ENCODE measurements around the gene GPS2.
"Not testable (repeated sequence)": the region's sequence is repeated elsewhere in the genome, so short reads cannot be mapped to it uniquely, and the experiment has no call there.

The GPS2 gene

DNA sequence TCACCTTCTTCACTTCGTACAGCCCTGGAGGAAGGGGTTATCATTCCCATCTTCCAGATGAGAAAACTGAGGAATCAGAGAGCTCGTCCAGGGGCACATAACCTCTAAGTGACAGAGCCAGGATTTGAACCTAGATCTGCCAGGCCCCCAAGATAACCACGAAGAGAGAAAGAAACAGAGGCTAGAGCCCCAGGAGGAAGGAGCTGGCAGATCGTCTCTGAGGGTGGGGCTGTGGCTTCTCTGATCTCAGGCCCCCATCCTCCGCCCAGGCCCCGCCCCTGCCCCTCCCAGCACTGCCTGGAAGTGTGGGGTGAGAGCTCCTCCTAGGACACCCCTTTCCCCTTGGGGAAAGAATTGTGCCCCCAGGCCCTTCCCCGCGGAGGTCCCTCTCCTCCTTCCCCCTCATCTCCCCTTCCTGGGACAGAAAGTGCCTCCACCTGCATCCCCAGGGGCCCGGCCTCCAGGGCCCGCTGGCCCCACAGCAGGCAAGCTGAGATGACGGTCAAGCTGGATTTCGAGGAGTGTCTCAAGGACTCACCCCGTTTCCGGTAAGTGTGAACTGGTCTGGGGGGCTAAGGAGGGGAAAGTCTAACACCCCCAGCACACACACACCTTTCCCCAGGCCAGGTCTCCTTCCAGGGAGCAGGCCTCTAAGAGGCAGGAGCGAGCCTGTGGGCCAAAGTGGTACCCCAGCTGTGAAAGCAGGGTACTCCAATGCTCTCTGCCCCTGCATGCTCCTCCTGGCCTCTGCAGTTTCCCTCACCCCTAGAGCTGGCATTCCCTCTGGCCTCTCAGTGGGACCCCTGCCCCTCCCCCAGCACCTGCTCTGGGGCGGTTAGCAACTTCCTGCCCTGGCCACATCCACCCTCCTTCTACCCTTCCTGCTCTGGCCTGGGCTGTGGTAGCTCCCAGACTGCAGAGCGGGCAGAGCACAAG, 21.3 kb upstream of the GPS2 start, which contains the start of gene ACAP1:
TSS of gene ACAP1 (plus strand) at position 290 of the 936 bp plus-strand sequence. CDS start at position 496, 206 bp downstream.
- DNase-seq = no peak

DNA sequence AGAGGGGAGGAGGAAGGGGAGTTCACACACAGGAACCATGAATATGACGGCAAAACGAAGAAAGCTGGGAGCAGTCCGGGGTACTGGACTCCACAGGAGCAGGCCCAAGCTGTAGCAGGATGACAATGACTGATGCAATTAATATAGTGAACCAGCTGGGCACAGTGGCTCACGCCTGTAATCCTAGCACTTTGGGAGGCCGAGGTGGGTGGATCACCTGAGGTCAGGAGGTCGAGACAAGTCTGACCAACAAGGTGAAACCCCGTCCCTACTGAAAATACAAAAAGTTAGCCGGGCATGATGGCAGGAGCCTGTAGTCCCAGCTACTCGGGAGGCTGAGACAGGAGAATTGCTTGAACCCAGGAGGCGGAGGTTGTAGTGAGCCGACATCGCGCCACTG, 20.6 kb upstream of the GPS2 start:
- not testable (repeated sequence) for DNase-seq

DNA sequence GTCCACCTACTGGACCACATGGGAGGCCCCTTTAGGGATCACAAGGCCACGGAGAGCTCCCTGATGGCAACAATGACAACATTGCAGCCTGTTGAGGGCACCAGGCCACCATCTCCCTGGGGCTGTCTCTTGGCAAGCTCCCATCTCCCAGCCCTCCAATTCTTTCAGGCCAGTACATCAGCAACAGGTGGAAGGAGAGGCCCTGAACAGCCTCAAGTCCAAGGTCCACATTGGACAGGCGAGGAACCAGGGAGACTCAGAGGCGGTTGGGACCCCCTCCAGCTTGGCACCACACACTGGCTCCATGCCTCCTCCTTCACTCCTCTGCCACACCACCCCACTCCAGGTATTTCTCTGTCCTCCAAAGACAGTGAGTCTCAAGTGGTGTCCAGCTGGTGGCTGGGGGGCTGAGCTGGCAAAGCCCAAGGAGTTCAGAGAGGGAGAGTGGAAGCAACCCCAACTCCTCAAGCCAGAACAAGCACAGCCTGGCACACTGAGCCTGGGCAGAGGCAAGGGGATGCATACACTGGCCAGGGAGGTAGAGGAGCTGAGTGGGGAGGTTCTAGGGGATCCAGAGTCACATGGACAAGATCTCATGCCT, 19.9 kb upstream of the GPS2 start:
- DNase-seq = no peak

DNA sequence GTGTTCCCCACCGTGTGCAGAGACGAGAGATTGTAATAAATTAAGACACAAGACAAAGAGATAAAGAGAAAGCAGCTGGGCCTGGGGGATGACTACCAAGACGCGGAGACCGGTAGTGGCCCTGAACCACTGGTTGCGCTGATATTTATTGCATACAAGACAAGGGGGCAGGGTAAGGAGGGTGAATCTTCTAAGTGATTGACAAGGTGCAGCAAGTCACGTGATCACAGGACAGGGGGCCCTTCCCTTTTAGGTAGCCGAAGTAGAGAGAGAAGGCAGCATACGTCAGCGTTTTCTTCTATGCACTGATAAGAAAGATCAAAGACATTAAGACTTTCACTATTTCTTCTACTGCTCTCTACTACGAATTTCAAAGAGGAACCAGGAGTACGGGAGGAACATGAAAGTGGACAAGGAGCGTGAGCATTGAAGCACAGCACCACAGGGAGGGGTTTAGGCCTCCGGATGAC, 17.5 kb upstream of the GPS2 start:
- not testable (repeated sequence) for DNase-seq

DNA sequence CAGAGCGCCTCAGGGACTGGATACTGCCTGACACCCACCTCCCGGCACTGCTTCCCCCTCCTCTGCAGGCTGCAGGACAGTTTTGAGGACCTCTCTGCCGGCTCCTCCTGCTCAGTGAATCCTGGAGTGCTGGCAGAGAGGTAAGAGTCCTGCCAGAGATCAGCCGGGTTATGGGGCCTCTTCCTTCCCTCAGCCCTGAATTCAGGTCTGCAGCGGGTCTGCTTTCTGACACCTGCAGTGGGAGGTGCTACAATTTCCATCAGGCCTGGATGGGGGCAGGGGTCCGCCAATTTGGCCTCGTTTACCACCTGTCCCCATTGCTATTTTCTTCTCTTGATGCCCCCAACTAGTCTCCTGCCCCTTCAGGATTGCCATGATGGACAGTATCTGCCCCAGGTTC, 17.0 kb upstream of the GPS2 start:
- DNase-seq = no peak

DNA sequence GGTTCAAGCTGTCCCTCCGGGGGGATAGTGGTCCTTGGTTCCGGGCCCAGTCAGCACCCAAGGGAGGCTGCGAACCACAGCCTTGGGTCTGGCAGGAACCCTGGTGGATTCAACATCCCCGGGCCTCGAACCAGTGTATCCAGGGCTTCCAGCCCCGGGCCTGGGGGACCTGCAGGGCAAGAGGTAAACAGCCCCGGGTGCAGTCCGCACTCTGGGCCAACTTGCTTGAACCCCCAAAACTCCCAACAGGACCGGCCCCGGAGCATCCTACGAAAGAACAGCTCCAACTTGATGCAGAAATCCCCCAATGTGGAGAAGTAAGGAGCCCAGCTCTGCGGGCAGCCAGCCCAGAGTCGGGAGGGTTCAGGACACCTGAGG, 15.5 kb upstream of the GPS2 start:
- no peak for DNase-seq

DNA sequence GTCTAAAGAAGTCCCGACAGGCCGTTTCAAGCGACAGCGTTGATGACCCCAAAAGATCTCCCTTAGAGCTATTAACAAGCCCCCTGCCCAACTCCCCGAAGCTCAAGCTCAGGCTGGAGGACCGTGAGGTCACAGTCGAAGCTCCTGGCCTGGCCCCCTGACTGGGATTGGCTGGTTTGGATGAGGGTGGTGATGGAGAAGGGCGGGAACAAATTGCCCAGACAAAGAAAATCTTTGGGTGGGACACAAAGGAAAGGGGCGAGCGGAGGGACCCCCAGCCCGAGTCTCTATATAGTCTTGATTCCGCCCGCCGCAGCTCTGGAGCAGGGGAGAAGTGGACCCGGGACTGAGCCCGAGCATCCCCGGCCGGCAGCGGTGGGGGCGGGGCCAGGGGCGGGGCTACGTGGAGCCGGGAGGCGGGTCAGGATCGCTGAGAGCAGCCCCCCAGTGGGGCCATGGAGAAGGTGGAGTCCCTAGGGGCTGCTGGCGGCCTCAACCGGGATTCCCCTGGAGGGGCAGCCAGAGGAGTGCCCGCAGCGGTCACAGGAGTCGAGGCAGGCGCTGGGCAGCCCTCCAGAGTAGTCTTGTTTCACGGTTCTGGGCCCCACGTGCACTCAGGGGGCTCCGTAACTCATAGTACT, 15.0 kb upstream of the GPS2 start:
- DNase-seq = no peak

DNA sequence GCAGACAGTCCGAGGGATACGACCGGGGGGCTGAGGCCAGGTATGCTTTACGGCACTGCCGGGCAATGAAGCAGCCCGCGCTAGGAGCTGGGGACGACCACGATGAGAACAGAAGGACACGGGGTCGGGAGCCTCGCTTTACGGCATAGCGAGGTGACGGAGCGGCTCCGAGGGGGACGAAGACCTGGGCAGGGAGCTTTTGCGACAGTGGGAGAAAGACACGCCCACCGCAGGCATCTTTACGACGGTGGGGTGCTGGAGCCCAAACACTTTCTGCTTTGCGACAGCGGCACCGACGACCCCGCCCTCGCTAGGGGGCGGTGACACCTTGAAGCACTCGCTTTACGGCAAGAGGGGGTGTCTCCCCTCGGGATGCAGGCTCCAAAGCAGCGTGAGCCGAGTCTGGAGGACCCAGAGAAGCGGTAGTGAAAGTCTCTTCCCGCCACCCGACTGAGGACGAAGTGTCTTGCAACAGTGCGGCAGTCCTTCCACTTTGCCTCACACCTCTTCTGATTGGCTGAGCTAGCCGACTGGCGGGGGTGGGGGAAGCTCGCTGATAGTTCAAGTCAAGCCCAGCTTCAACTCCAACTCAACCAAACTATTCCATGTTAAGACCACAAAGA, 14.3 kb upstream of the GPS2 start:
- DNase-seq = peak; percentile 74

DNA sequence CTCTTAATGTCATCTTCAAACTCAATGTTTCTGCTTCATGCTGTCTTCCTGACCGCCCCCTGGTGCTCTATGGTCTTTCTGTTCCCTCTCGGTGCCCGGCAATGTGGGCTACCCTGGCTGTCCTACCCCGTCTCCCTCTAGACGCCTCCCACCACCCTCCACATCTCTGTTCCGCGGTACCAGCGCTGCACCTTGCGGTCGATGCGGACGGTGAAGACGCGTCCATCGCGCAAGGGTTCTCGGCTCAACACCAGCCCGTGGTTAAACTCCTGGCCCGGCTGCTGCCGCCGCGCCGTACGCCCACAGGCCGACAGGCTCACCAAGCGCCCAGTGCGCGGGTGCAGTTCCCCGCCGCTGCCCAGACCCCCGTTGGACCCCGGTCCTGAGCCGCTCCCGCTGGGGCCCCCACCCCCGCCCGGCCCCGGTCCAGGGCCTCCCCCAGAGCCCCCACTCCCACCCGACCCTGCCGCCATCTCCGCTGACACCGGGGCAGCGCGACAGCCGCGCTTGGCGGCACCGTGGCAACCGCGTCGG, 13.7 kb upstream of the GPS2 start, which contains the start of gene NEURL4:
TSS of gene NEURL4 (minus strand) at position 496 of the 534 bp plus-strand sequence. CDS start at position 473, 23 bp downstream.
- DNase-seq = no peak

DNA sequence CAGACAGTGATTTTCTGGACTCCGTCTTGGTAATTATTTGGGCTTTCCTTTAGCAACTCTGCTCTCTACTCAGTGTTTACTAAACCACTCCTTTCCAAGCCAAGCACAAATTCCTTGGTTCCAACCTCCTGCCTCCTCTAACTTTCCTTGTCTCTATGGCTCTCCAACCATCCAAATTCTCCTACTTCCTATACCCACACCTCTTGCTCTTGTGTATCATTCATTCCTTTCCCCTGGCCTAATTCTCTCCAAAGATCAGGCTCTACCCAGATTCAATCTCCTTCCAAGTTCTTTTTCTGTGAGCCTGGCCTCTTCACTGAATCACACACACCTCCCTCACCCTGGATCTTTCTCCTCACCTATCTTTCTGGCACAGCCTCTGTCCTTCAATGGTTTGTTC, 12.8 kb upstream of the GPS2 start:
- DNase-seq = no peak

DNA sequence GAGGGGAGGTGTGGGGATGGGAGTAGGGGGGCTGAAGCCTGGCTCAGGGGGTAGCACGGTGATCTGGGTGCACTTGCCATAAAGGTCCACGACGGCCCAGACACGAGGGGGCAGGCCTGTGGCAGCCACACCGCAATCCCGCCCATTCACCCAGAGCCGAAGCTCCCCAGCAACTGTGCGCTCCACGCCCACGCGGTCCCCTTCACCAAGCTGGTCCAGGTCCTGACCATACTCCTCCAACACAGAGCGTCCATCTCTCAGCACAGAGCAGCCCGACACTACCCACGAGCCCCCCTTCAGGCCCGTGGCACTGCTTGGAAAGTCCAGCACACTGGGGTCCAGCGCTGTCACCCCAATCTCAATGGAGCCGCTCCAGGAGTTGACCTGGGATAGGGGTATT, 12.3 kb upstream of the GPS2 start:
- DNase-seq = no peak

DNA sequence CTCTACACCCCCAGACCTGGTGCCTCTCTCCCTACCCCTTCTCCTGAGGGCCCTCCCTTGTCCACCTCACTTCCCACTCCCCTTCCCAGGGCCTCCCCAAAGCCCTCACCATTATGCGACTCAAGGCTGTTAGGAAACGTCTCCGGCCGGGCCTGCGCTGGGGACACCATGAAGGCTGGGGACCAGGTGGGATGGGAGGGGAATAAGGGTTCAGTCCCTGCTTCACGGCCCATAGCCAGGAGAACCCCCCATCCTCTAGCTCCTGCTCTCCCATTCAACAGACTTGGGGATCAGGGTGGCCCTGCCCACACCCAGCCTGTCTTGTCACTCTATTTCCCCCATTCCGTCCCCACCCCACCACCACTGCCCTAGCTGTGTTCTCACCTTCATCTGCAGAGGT, 11.9 kb upstream of the GPS2 start:
- DNase-seq = no peak

DNA sequence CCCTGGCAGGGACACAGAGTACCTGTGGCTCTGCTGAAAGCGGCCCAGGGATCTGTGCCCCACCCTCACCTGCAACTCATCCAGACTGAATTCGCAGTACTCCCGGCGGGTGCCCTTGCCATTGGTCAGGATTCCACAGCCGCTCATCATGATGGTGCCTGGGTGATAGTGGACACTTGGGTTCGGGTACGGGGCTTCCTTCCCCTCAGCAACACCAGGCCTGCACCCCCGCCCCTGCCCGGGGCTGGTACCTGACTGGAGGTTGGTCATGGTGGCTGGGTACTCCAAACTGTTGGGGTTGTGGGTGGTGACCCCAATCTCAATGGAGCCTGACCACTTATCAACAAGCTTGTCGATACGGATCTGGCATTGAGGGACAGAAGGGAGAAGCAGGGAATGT, 11.0 kb upstream of the GPS2 start:
- DNase-seq = no peak

DNA sequence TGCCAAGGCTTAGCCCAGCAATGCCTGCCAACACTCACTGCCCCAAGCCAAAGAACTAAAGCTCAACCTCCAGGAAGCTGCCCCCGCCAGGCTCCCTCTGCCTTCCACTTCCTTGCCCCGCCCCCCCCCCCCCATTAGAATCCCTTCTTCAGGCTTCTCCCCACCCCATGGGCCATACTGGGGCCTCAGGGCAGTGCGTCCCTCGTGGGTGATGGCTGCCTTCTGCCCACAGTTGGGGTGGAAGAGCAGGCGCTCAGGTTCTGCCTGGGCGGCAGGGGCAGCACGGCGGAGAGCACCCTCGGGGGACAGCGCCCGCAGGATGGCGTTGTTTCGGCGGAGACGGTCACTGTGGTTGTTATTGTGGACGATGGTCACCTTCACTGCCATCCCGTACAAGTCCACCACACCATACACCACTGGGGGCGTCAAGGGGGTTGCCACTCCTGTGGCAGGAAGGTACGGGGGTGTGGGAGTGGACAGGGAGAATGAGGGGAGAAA, 9.9 kb upstream of the GPS2 start:
- DNase-seq = no peak

DNA sequence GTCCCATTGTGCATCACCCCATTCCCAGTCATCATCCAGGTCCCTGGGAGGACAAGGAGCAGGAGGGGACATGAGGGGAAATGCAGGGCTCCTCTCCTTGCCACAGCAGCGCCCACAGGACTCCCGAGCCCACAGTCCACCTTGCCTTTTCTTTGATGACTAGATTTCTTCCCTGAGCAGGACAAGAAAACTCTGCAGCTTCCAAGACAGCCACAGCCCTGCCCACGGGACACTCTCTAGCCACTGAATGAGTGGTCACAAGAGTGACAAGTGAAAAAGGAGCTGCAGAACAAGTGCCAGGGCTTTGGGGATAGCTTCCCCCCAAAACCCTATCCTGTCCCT, 9.2 kb upstream of the GPS2 start:
- DNase-seq = no peak

DNA sequence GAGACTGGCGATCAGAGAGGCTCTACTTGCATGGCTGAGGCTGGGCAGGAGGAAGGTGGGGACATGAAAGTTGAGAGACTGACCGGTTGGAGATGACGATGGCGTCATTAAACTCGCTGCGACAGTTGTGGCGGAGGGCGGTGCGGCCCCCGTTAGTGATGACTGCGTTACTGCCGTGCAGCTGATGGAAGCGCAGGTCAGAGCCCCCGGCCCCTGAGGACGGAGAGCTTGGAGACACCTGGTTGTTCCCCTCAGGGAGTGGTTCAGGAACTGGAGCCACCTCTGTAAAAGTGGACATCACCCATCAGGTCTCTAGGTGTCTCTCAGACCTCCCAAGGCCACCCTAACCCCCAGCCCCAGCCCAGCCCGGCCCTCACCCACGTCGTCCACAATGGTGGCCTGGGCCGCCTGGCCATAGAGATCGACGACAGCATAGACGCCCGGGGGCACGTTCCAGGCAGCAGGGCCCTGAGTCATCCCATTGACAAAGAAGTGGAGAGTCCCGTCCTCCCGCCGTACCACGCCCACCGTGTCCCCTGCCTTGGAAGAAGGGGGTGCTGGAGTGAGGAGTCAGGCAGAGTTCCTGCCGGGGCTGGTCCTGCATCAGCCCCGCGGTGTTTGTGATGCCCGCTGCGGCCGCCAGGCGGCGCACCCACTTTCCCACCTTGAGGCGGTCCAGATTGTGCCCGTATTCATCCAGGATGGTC, 8.7 kb upstream of the GPS2 start:
- no peak for DNase-seq

DNA sequence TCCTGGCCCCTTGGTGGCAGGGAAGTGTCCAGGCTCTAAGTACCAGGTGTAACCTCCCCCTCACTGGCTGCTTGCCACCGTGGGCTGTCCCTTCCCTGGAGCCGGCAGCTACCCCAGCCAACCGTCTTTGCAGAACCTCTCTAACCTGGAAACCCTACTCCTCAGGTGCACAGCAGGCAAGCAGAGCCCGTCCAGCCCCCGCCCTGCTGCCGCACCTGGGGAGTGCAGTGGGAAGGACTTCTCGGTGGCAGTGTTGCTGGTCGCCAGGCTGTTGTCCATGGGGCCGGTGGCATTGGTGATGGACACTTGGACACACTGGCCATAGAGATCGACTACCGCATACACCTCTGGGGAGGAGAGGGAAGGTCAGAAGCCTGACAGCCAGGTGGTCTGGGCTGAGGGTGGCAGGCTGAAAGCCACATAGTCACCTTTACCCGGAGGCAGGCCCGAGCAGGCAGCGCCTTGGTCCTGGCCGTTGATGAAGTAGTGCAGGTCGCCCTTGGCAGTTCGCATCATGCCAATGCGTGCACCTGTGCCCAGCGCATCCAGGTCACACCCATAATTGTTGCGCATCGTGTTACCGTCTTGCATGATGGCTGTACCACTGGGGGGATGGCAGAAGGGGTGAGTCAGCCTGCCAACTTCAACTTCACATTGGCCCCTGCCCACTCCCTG, 7.5 kb upstream of the GPS2 start:
- DNase-seq = no peak

DNA sequence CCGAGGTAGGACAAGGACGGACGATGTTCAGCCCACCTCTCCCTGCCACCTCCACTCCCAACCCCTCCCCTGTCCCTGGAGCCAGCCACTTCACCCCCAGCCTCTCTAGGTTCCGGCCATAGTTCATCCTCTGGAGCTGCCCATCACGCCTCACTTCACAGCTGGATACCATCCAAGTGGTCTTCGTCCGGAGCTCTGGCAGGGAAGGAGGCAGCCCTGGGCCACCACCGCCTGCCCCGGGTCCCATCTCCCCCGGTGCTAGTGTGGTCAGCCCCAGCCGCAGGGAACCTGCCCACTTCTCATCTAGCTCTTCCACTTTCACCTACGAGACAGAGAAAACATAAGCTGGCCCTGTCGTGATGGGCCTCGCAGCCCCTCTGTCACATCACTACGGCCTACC, 6.3 kb upstream of the GPS2 start:
- DNase-seq = no peak

DNA sequence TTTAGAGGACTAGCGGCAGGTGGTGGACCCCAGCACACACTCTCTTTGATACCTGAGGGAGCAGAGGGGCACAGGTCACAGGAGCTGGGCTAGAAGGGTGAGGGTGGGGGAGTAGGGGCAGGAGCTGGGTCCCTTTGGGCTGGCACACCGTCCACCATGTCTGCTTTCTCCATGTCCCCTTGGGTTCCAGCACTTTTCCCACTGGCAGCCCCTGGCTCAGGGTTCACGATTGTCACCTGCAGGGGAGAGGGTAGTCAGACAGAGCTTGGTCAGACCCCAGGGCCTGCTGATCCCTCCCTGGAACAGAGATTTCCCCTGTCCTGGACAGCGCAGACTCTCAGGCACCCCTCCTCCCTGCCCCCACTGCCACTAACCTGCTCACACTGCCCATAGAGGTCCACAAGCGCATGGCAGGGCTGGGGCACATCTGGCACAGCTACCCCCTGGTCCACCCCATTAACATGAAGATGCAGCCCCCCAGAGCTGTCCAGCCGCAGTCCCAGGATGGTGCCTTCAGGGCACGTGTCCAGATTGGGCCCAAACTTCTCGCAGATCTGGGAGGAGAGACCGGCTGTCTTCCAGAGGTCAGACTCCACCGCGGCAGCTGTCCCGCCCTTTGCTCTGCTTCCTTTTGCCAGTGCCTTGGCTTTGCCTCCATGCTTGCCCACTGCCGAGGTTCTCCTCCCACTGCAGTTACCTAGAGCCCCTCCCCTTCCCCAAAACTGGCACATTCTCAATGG, 3.1 kb upstream of the GPS2 start:
- no peak for DNase-seq

DNA sequence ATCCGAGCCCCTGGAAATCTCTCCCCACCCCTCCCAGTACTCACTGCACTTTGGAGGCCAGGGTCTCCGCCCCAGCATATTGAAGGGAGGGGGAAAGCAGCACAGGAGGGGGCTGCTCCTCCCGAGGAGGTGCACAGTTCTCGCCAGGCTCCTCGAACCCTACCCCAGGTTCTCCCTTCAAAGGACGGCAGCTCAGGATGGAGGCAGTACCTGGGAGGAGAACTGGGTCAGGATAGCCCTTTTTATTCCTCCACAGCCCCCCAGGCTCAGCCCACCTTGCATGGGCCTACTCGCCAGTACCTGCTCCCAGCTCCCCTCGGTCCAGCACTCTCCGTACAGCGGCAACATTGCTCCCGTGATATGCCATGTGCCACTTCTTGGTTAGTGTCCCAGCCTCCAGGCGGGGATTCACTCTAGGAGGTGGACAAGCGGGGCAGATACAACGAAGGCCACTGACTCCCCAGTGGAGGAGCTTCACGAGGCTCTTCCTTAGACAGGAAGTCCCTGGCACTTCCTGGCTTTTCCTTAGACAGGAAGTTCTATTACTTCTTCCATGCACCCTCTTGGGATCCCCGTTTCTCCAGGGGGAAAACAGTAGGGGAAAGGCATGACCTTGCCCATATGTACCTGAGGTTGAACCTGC, 2.1 kb upstream of the GPS2 start:
- no peak for DNase-seq

All from NCI-H187 treated with DMSO at 0.1 percent for 48 hours (cell line).